Stimulated activated CD8-positive, alpha-beta memory T cell treated with anti-CD3 and anti-CD28 coated beads, Interleukin-7, amount 100 ng/mL, for 1 hour (primary cell): ENCODE measurements around the gene KRTAP20-3.

Experiments
- DNase-seq, 2 donors: peaks; one replicate each; pipeline ENCODE4 v3.0.0-alpha.2; 2020; ENCODE audit warnings: low read depth in 2 of 2

The KRTAP20-3 gene

GRCh38 chr21:30680586-30680985, 37.9 kb downstream of the KRTAP20-3 start:
- no peak for DNase-seq

- no peak for DNase-seq
These were observed 41.8 kb downstream of the KRTAP20-3 start for GRCh38 chr21:30684506-30684905.

- no peak for DNase-seq
These were observed 47.2 kb downstream of the KRTAP20-3 start for GRCh38 chr21:30689822-30690221.
